Measurements from ENCODE around the gene PRKAG3.

DNA sequence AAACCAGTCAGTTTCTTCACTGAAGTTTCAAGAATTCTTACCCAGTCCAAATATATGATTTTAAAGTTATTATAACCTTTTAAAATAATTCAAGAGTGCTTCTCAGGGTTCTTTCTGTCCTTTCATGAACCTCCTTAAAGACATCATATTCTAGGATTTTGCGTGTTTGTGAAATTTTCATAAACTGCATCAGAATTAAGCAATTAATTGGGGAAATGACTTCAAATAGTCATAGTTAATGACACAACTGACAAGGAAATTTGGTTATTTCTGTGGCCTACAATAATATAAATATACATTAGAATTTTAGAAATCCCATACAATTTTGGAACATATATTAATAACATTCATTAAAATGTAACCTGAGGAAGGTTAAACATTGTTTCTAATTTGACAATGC is 39.2 kb downstream of the PRKAG3 start:
- TF ChIP-seq, protein P1, sequence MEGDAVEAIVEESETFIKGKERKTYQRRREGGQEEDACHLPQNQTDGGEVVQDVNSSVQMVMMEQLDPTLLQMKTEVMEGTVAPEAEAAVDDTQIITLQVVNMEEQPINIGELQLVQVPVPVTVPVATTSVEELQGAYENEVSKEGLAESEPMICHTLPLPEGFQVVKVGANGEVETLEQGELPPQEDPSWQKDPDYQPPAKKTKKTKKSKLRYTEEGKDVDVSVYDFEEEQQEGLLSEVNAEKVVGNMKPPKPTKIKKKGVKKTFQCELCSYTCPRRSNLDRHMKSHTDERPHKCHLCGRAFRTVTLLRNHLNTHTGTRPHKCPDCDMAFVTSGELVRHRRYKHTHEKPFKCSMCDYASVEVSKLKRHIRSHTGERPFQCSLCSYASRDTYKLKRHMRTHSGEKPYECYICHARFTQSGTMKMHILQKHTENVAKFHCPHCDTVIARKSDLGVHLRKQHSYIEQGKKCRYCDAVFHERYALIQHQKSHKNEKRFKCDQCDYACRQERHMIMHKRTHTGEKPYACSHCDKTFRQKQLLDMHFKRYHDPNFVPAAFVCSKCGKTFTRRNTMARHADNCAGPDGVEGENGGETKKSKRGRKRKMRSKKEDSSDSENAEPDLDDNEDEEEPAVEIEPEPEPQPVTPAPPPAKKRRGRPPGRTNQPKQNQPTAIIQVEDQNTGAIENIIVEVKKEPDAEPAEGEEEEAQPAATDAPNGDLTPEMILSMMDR (conservative IDR thresholded peaks at IDR 0.05; ENCODE audit: low read length), result no peak
- TF ChIP-seq EZH2phosphoT487 (IDR thresholded peaks at IDR 0.05; ENCODE audit: borderline replicate concordance, low read depth, low read length), result no peak
